Naive B cell (primary cell): ENCODE results near the gene TBC1D26. TPM values are rescaled to one million over a fixed set of nuclear protein-coding genes. Genes with fewer than 3 reads are reported as not detected.
"Not testable (repeated sequence)": the region's sequence is repeated elsewhere in the genome, so short reads cannot be mapped to it uniquely, and the experiment has no call there.

ENCODE experiments used
- ATAC-seq, 2 donors: fragments of 150-1000 bp; cut with Tn5 transposase; 2 replicates each; pipeline ENCODE4 v1.10.0; 2021; ENCODE audit warnings: low read depth in 2 of 2, mild to moderate bottlenecking in 2 of 2, moderate library complexity in 2 of 2
- DNase-seq: peaks from one replicate; pipeline ENCODE4 v3.0.0; 2022
- H3K27ac Mint-ChIP-seq, 6 donors: one replicate each; pipeline ENCODE4 v1.8.0; 2020 to 2022; ENCODE audit warnings: mild to moderate bottlenecking in 6 of 6, mixed read lengths in 6 of 6, moderate library complexity in 5 of 6, inconsistent platforms in 2 of 6
- H3K27me3 Mint-ChIP-seq, 3 donors: one replicate each; pipeline ENCODE4 v1.8.0; 2021 to 2022; ENCODE audit warnings: mixed read lengths in 3 of 3, mild to moderate bottlenecking in 1 of 3
- H3K36me3 Mint-ChIP-seq, 2 donors: one replicate each; pipeline ENCODE4 v1.8.0; 2020 to 2022; ENCODE audit warnings: mixed read lengths in 2 of 2, inconsistent platforms in 1 of 2, mild to moderate bottlenecking in 1 of 2
- H3K4me1 Mint-ChIP-seq, 3 donors: one replicate each; pipeline ENCODE4 v1.8.0; 2020 to 2022; ENCODE audit warnings: mixed read lengths in 3 of 3, inconsistent platforms in 1 of 3, mild to moderate bottlenecking in 1 of 3, moderate library complexity in 1 of 3
- H3K4me3 Mint-ChIP-seq, 8 donors: one replicate each; pipeline ENCODE4 v1.8.0; 2020 to 2022; ENCODE audit warnings: mild to moderate bottlenecking in 8 of 8, mixed read lengths in 8 of 8, moderate library complexity in 8 of 8, inconsistent platforms in 2 of 8
- H3K9me3 Mint-ChIP-seq, 7 donors: one replicate each; pipeline ENCODE4 v1.8.0; 2020 to 2022; ENCODE audit warnings: mixed read lengths in 7 of 7, mild to moderate bottlenecking in 5 of 7, inconsistent platforms in 2 of 7, moderate library complexity in 1 of 7
- polyA plus RNA-seq, 6 donors: library from polyadenylated mRNA; unstranded; fragments of 300-500 nt; fragmentation: Illumina TruSeq; gene quantifications; one replicate each; pipeline ENCODE4 v1.2.3, GENCODE V29; 2021; ENCODE audit warnings: low read depth in 6 of 6

Gene TBC1D26
- not detected for polyA plus RNA-seq

GRCh38 chr17:15731900-15732299 is at the start of gene TBC1D26:
Gene TBC1D26 (plus strand): TSS chr17:15732283. CDS start chr17:15735349, 3,066 bp downstream.
- not testable (repeated sequence) for H3K27ac Mint-ChIP-seq, ATAC-seq, DNase-seq, H3K9me3 Mint-ChIP-seq, H3K36me3 Mint-ChIP-seq, H3K4me3 Mint-ChIP-seq, H3K27me3 Mint-ChIP-seq, H3K4me1 Mint-ChIP-seq

GRCh38 chr17:15683135-15683534 is 48.9 kb upstream of the TBC1D26 start:
- not testable (repeated sequence) for H3K9me3 Mint-ChIP-seq, H3K36me3 Mint-ChIP-seq, DNase-seq, ATAC-seq
- H3K4me1 Mint-ChIP-seq: peaks cover 8 to 25% (median 14%) of the 10 kb centered on the region in 3 donors
- peaks cover 0 to 10% (median 7%) of the 10 kb centered on the region in 3 donors for H3K27me3 Mint-ChIP-seq
- H3K27ac Mint-ChIP-seq: peak overlapping the region in 1 of 6 donors; percentile 91
- H3K4me3 Mint-ChIP-seq: peak overlapping the region; percentile 1 to 97 (median 94)

- H3K27me3 Mint-ChIP-seq: peaks cover 0 to 10% (median 7%) of the 10 kb centered on the region in 3 donors
Observed at GRCh38 chr17:15683824-15684478, 48.1 kb upstream of the TBC1D26 start, which contains the start of gene TRIM16. Gene TRIM16 (minus strand): TSS chr17:15684311. CDS start chr17:15651609, 32,702 bp downstream.

GRCh38 chr17:15687494-15687893 is 44.6 kb upstream of the TBC1D26 start:
- not testable (repeated sequence) for DNase-seq, H3K4me3 Mint-ChIP-seq, ATAC-seq, H3K9me3 Mint-ChIP-seq, H3K36me3 Mint-ChIP-seq, H3K27ac Mint-ChIP-seq
- peaks cover 8 to 25% (median 14%) of the 10 kb centered on the region in 3 donors for H3K4me1 Mint-ChIP-seq
- H3K27me3 Mint-ChIP-seq: peaks cover 0 to 10% (median 7%) of the 10 kb centered on the region in 3 donors

More at GRCh38 chr17:15683824-15684478, 48.1 kb upstream of the TBC1D26 start, which contains the start of gene TRIM16:
- Mint-ChIP-seq H3K4me1 (peaks cover 8 to 25% (median 14%) of the 10 kb centered on the region in 3 donors), H3K27ac (peak within 1 kb of the TSS; percentile 4 to 96 (median 88)), H3K4me3 (peak within 1 kb of the TSS; percentile 91 to 97 (median 96))
- DNase-seq (peak; percentile 70), ATAC-seq (peak; percentile 95 to 99)
- H3K36me3 Mint-ChIP-seq, H3K9me3 Mint-ChIP-seq: not testable (repeated sequence)

GRCh38 chr17:15698967-15699366 is 33.1 kb upstream of the TBC1D26 start:
- peak overlapping the region; percentile 88 to 99 (median 96) for H3K4me3 Mint-ChIP-seq
- not testable (repeated sequence) for H3K36me3 Mint-ChIP-seq, H3K27me3 Mint-ChIP-seq, H3K9me3 Mint-ChIP-seq, DNase-seq, ATAC-seq
- H3K27ac Mint-ChIP-seq: peak overlapping the region in 3 of 6 donors; percentile 21 to 96 (median 88)
- peaks cover 8 to 14% (median 11%) of the 10 kb centered on the region in 3 donors for H3K4me1 Mint-ChIP-seq

- Mint-ChIP-seq H3K27ac (peak within 1 kb of the TSS; percentile 64 to 96 (median 92)), H3K4me3 (peak within 1 kb of the TSS; percentile 88 to 99 (median 96)), H3K4me1 (peaks cover 8 to 14% (median 11%) of the 10 kb centered on the region in 3 donors)
- DNase-seq: peak; percentile 88
- not testable (repeated sequence) for H3K27me3 Mint-ChIP-seq, H3K36me3 Mint-ChIP-seq, H3K9me3 Mint-ChIP-seq
- peak; percentile 88 to 90 for ATAC-seq
Observed at GRCh38 chr17:15699413-15699924, 32.6 kb upstream of the TBC1D26 start, which contains the start of gene ZNF286A. Gene ZNF286A (plus strand): TSS chr17:15699752. CDS start chr17:15700330, 578 bp downstream.

- not testable (repeated sequence) for H3K9me3 Mint-ChIP-seq, H3K36me3 Mint-ChIP-seq, DNase-seq, H3K27me3 Mint-ChIP-seq
- ATAC-seq: peak in 1 of 2 donors; percentile 5
- peak overlapping the region; percentile 88 to 99 (median 96) for H3K4me3 Mint-ChIP-seq
- H3K27ac Mint-ChIP-seq: peak overlapping the region in 1 of 6 donors; percentile 88
- peaks cover 8 to 14% (median 11%) of the 10 kb centered on the region in 3 donors for H3K4me1 Mint-ChIP-seq
Observed at GRCh38 chr17:15699937-15700336, 32.1 kb upstream of the TBC1D26 start.

GRCh38 chr17:15704239-15704638 is 27.8 kb upstream of the TBC1D26 start:
- DNase-seq, H3K4me1 Mint-ChIP-seq, ATAC-seq, H3K27me3 Mint-ChIP-seq, H3K4me3 Mint-ChIP-seq, H3K27ac Mint-ChIP-seq: not testable (repeated sequence)
- peaks cover 26 to 32% of the 10 kb centered on the region in 2 donors for H3K36me3 Mint-ChIP-seq
- H3K9me3 Mint-ChIP-seq: peaks cover 0 to 24% (median 12%) of the 10 kb centered on the region in 7 donors

- H3K4me1 Mint-ChIP-seq, H3K27me3 Mint-ChIP-seq, H3K27ac Mint-ChIP-seq, DNase-seq, ATAC-seq, H3K4me3 Mint-ChIP-seq: not testable (repeated sequence)
- Mint-ChIP-seq H3K9me3 (peaks cover 0 to 29% (median 13%) of the 10 kb centered on the region in 7 donors), H3K36me3 (peaks cover 32 to 38% of the 10 kb centered on the region in 2 donors)
Observed at GRCh38 chr17:15704813-15705212, 27.3 kb upstream of the TBC1D26 start.

GRCh38 chr17:15708879-15709278 is 23.2 kb upstream of the TBC1D26 start:
- not testable (repeated sequence) for DNase-seq, H3K4me1 Mint-ChIP-seq
- peaks cover 40 to 46% of the 10 kb centered on the region in 2 donors for H3K36me3 Mint-ChIP-seq

GRCh38 chr17:15716601-15717563 is 15.2 kb upstream of the TBC1D26 start:
- Mint-ChIP-seq H3K36me3 (peaks cover 17 to 21% of the 10 kb centered on the region in 2 donors), H3K9me3 (peaks cover 8 to 52% (median 38%) of the 10 kb centered on the region in 7 donors)
- not testable (repeated sequence) for H3K27me3 Mint-ChIP-seq, H3K27ac Mint-ChIP-seq, H3K4me1 Mint-ChIP-seq, H3K4me3 Mint-ChIP-seq, ATAC-seq, DNase-seq

More at GRCh38 chr17:15708879-15709278, 23.2 kb upstream of the TBC1D26 start:
- not testable (repeated sequence) for H3K27ac Mint-ChIP-seq, H3K27me3 Mint-ChIP-seq, H3K4me3 Mint-ChIP-seq, ATAC-seq
- H3K9me3 Mint-ChIP-seq: peaks cover 4 to 46% (median 22%) of the 10 kb centered on the region in 7 donors

GRCh38 chr17:15730535-15730934 is 1.5 kb upstream of the TBC1D26 start:
- not testable (repeated sequence) for DNase-seq, ATAC-seq, H3K27me3 Mint-ChIP-seq, H3K36me3 Mint-ChIP-seq, H3K9me3 Mint-ChIP-seq, H3K27ac Mint-ChIP-seq, H3K4me1 Mint-ChIP-seq, H3K4me3 Mint-ChIP-seq
